Nucleus accumbens (tissue), 56 donors: ENCODE results near the gene CACNA1D.

ENCODE experiments used
- DNase-seq, 56 donors: peaks; one replicate each; lab custom pipeline; 2025; lab: John Stamatoyannopoulos, UW

Gene CACNA1D

GRCh38 chr3:53813876-53814275 lies 319.5 kb downstream of the CACNA1D start:
- no peak for DNase-seq

GRCh38 chr3:53815067-53815466 lies 320.7 kb downstream of the CACNA1D start:
- no peak for DNase-seq

- no peak for DNase-seq
Measured at GRCh38 chr3:53815651-53816050, 321.2 kb downstream of the CACNA1D start.

- peak in 14 of 56 donors; percentile 7 to 68 (median 30) for DNase-seq
Measured at GRCh38 chr3:53816425-53816824, 322.0 kb downstream of the CACNA1D start.

- DNase-seq: no peak
Measured at GRCh38 chr3:53817211-53817610, 322.8 kb downstream of the CACNA1D start.

GRCh38 chr3:53817809-53818208 lies 323.4 kb downstream of the CACNA1D start:
- DNase-seq: no peak

- no peak for DNase-seq
Measured at GRCh38 chr3:53818221-53819162, 324.1 kb downstream of the CACNA1D start.

- DNase-seq: no peak
Measured at GRCh38 chr3:53819163-53819868, 324.9 kb downstream of the CACNA1D start.

- no peak for DNase-seq
Measured at GRCh38 chr3:53820084-53820483, 325.7 kb downstream of the CACNA1D start.

GRCh38 chr3:53820756-53821580 lies 326.6 kb downstream of the CACNA1D start:
- DNase-seq: no peak

GRCh38 chr3:53821631-53822121 lies 327.3 kb downstream of the CACNA1D start:
- no peak for DNase-seq

GRCh38 chr3:53822331-53822741 lies 327.9 kb downstream of the CACNA1D start:
- no peak for DNase-seq

- no peak for DNase-seq
Measured at GRCh38 chr3:53823026-53823955, 328.9 kb downstream of the CACNA1D start.

GRCh38 chr3:53823956-53824657 lies 329.7 kb downstream of the CACNA1D start:
- DNase-seq: no peak

- no peak for DNase-seq
Measured at GRCh38 chr3:53824795-53825194, 330.4 kb downstream of the CACNA1D start.

GRCh38 chr3:53826048-53826447 lies 331.6 kb downstream of the CACNA1D start:
- DNase-seq: no peak

- DNase-seq: no peak
Measured at GRCh38 chr3:53828581-53828980, 334.2 kb downstream of the CACNA1D start.

GRCh38 chr3:53829605-53830004 lies 335.2 kb downstream of the CACNA1D start:
- DNase-seq: no peak

GRCh38 chr3:53830944-53831343 lies 336.5 kb downstream of the CACNA1D start:
- DNase-seq: no peak
